ENCODE data around the gene PYDC2.
"Not testable (repeated sequence)": the region's sequence is repeated elsewhere in the genome, so short reads cannot be mapped to it uniquely, and the experiment has no call there.

Gene PYDC2

DNA sequence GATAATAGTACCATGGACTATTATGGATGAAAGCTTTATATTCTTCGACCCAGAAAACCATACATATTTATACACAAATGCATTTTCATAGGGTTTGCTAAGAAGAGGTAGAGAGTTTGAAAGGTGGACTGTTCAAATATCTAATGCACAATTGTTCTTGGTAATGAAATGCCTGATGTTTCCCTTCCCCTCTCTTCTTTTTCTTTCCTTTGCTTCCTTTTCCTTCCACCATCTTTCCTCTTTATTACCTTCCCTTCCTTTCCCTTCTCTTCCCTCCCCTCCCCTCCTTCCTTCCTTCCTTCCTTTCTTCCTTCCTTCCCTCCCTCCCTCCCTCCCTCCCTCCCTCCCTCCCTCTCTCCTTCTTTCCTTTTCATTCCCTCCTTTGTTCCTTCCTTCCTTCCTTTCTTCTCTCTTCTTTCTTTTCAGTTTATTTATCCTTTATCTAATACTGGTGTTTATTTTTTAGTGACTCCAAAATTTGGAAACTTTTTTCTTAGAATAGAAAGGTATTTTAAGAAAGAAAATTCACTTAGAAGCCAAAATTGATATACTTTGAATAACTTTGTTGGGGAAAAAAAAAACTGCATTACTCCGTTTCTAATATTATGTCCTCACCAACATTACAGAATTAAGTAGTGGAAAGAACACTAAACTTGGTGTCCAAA lies 22.7 kb upstream of the PYDC2 start:
- peaks cover 6% of the 10 kb centered on the region for H3K9me3 Mint-ChIP-seq
- H3K36me3 Mint-ChIP-seq (ENCODE audit: low read depth) = no peaks in the 10 kb centered on the region
- H3K4me1 Mint-ChIP-seq = no peaks in the 10 kb centered on the region

DNA sequence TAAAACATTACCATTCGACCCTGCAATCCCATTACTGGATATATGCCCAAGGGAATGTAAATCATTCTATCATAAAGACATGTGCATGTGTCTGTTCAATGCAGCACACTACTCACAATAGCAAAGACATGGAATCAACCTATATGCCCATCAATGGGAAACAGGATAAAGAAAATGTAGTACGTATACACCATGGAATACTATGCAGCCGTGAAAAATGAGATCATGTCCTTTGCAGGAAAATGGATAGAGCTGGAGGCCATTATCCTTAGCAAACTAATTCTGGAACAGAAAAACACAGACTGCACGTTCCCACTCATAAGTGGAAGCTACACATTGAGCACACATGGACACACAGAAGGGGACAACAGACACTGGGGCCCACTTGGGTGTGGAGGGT lies 20.4 kb upstream of the PYDC2 start:
- H3K9me3 Mint-ChIP-seq = peaks cover 6% of the 10 kb centered on the region

More for the DNA sequence above, 22.7 kb upstream of the PYDC2 start:
- no peak for ATAC-seq
- Mint-ChIP-seq H3K27ac (no peak overlapping the region), H3K4me3 (no peak overlapping the region), H3K27me3 (no peaks in the 10 kb centered on the region)
- DNase-seq = no peak

DNA sequence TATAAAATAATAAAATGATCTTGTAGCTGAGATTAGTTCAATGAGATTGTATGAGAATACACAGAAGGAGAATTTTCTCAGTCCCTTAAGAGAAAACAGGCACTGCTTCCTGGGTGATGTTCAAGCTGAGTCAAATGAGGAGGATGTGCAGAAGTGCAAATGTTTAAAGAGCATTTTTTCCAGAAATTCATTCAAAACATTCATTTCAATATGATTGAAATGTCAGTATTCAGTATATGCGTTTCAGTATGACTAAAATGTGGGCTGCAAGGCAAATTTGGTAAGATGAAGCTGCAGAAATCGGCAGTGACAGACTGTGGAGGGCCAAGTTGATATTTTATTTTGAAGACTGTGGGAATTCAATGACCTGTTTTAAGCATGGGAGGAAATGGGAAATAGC lies 19.3 kb upstream of the PYDC2 start:
- Mint-ChIP-seq H3K4me3 (no peak overlapping the region), H3K27me3 (no peaks in the 10 kb centered on the region), H3K36me3 (ENCODE audit: low read depth) (no peaks in the 10 kb centered on the region), H3K9me3 (peaks cover 6% of the 10 kb centered on the region), H3K4me1 (no peaks in the 10 kb centered on the region), H3K27ac (no peak overlapping the region)
- no peak for DNase-seq
- no peak for ATAC-seq

More for the DNA sequence above, 20.4 kb upstream of the PYDC2 start:
- Mint-ChIP-seq H3K27ac (no peak overlapping the region), H3K36me3 (ENCODE audit: low read depth) (no peaks in the 10 kb centered on the region), H3K4me1 (no peaks in the 10 kb centered on the region), H3K27me3 (no peaks in the 10 kb centered on the region), H3K4me3 (no peak overlapping the region)
- DNase-seq (no peak), ATAC-seq (no peak)

DNA sequence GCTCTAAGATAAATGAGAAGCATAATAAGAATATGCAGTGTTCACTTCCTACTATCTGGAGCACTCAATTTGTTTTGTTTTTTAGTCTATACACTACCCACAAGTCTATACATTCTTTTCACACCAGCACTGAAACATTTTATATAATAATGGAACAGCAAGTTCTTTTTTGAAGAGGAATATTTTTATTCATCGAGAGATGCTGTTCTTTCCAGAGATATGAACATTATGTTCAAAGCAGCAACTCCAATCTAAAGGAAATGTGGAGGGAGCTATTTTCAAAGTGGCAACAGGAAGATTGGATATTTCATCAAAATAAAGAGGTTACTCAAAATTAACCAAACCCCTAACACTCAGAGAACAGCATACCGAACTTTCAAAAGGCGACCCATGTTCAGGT lies 16.4 kb upstream of the PYDC2 start:
- Mint-ChIP-seq H3K4me1 (no peaks in the 10 kb centered on the region), H3K27ac (no peak overlapping the region), H3K9me3 (peaks cover 10% of the 10 kb centered on the region), H3K4me3 (no peak overlapping the region), H3K27me3 (no peaks in the 10 kb centered on the region), H3K36me3 (ENCODE audit: low read depth) (no peaks in the 10 kb centered on the region)
- no peak for ATAC-seq
- no peak for DNase-seq

DNA sequence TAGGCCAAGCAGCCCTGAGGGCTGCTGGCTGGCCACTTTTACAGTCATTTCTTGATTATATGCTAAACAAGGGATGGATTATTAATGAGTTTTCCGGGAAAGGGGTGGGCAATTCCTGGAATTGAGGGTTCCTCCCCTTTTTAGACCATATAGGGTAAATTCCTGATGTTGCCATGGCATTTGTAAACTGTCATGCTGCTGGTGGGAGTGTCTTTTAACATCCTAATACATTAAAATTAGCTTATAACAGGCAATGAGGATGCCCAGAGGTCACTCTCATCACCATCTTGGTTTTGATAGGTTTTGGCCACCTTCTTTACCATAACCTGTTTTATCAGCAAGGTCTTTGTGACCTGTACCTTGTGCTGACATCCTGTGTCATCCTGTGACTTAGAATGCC lies 11.7 kb upstream of the PYDC2 start:
- Mint-ChIP-seq H3K4me3 (no peak overlapping the region), H3K27ac (no peak overlapping the region), H3K27me3 (no peaks in the 10 kb centered on the region), H3K4me1 (no peaks in the 10 kb centered on the region), H3K36me3 (ENCODE audit: low read depth) (no peaks in the 10 kb centered on the region), H3K9me3 (peaks cover 12% of the 10 kb centered on the region)
- ATAC-seq (no peak), DNase-seq (no peak)

DNA sequence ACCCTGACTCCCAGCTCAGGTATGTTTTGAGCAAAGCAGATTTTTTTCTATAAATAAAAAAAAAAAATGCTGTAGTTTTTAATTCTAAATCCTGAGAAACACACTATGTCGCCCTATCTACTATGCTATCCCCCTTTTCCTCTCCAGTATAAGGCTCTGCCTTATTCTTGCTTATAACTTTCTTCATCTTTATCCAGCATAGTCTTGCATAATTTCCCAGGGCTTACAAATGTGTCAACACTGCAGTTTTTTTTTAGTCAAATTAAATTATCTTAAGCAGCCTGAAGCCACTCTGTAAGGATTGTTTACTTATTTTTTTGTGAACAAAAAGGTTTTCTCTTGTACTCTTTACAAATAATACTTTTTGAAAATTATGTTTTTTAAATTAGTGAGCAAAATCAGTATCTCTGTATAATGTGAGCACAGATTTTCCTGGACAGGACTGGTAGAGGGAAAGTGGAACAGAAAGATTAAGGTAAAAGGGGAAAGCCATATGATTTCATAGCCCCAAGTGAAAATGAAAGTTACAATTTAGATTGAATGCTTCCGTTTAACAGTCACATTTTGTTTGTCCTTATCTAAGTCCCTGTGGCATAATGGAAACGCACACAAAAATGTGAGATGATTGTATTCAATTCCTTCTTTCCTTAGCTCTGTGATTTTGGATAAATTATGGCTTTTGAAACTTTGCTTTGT lies 5.6 kb upstream of the PYDC2 start:
- ATAC-seq (no peak), DNase-seq (no peak)
- peaks cover 8% of the 10 kb centered on the region for H3K9me3 Mint-ChIP-seq
- H3K27me3 Mint-ChIP-seq = no peaks in the 10 kb centered on the region
- H3K36me3 Mint-ChIP-seq (ENCODE audit: low read depth) = no peaks in the 10 kb centered on the region
- H3K27ac Mint-ChIP-seq = no peak overlapping the region
- H3K4me1 Mint-ChIP-seq = no peaks in the 10 kb centered on the region
- no peak overlapping the region for H3K4me3 Mint-ChIP-seq

DNA sequence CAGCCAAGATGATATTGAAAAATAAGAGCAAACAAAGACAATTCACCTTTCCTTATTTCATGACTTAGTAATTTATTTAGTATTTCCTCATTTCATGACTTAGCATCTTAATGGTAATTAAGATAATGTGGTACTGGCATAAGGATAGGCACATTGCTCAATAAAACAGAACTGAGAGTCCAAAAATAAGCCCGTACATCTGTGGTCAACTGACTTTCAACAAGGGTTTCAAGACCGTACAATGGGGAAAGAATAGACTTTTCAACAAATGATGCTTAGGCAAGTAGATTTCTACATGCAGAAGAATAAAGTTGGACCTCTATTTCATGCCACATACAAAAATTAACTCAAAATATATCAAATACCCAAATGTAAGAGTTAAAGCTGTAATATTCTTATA lies 603 bp upstream of the PYDC2 start:
- DNase-seq = no peak
- Mint-ChIP-seq H3K9me3 (no peaks in the 10 kb centered on the region), H3K27me3 (no peaks in the 10 kb centered on the region), H3K27ac (no peak overlapping the region), H3K36me3 (ENCODE audit: low read depth) (no peaks in the 10 kb centered on the region), H3K4me3 (no peak overlapping the region), H3K4me1 (no peaks in the 10 kb centered on the region)
- ATAC-seq = no peak

DNA sequence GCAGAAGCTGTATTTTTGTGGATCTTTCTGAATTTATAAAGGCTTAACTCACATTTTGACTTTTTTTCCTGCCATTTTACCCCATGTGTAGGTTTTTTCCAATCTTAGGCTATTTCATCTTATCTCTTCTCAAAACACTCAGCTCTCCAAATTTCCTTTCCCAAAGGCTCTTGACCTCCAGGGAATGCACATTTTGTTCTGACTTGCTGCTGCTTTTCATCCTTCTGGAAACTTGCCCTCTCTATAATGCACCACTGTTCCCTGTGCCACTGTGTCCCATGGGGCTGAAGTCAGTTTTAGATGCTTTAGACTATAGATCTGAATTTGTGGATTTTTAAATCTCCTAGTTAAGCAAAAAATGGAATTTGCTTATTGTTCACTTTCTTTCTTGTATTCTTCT lies 9.1 kb downstream of the PYDC2 start:
- Mint-ChIP-seq H3K4me1 (no peaks in the 10 kb centered on the region), H3K27me3 (no peaks in the 10 kb centered on the region)

DNA sequence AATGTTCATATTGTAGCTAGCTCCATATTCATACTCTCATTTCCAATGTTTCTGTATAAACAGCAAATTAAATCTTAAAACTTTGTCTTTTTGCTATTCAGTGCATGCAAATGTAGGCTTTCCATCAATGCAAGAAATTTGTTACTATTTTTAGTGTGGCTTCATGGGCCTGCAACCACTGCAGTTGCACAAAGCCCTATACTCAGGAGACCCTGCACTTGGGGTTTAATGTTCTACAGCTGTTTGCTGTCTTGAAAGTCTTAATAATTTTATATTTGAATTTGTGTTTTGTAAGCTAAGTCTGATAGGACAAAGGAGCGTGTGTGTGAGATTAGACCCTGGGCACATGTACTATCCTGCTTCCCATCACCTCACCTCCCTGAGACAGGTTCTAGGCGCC lies 9.6 kb downstream of the PYDC2 start:
- Mint-ChIP-seq H3K36me3 (ENCODE audit: low read depth) (no peaks in the 10 kb centered on the region), H3K9me3 (no peaks in the 10 kb centered on the region), H3K4me1 (no peaks in the 10 kb centered on the region), H3K27me3 (no peaks in the 10 kb centered on the region), H3K4me3 (no peak overlapping the region), H3K27ac (no peak overlapping the region)
- ATAC-seq = no peak
- no peak for DNase-seq

More for the DNA sequence above, 9.1 kb downstream of the PYDC2 start:
- Mint-ChIP-seq H3K9me3 (no peaks in the 10 kb centered on the region), H3K4me3 (no peak overlapping the region), H3K27ac (no peak overlapping the region), H3K36me3 (ENCODE audit: low read depth) (no peaks in the 10 kb centered on the region)
- DNase-seq (no peak), ATAC-seq (no peak)

DNA sequence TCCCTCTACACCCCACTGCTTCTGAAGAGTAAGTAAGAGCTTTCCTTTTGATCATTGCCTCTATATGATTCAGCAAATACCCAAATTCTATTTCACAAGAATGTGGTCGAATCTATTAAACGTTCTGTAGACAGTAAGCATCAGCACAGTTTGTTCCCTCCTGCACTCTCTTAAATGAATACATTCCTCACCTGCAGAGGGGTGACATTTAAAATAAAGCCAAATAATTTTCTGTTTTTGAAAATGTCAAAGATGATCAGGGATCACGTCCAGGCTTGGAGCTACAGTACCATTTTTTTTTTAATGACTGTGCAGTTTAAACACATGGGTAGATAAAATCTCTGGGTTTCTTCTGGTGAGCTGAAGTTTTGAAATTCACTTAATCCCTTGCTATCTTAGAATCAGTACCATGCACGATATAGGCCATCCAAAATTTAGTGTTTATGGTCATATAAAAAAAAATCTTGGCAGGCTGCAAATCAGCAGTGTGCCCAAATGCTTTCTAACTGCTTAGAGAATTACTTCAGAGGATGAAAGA lies 12.8 kb downstream of the PYDC2 start:
- DNase-seq (no peak), ATAC-seq (no peak)
- H3K27me3 Mint-ChIP-seq = no peaks in the 10 kb centered on the region
- H3K36me3 Mint-ChIP-seq (ENCODE audit: low read depth) = no peaks in the 10 kb centered on the region
- no peaks in the 10 kb centered on the region for H3K4me1 Mint-ChIP-seq
- H3K27ac Mint-ChIP-seq = no peak overlapping the region
- no peak overlapping the region for H3K4me3 Mint-ChIP-seq
- H3K9me3 Mint-ChIP-seq = no peaks in the 10 kb centered on the region

DNA sequence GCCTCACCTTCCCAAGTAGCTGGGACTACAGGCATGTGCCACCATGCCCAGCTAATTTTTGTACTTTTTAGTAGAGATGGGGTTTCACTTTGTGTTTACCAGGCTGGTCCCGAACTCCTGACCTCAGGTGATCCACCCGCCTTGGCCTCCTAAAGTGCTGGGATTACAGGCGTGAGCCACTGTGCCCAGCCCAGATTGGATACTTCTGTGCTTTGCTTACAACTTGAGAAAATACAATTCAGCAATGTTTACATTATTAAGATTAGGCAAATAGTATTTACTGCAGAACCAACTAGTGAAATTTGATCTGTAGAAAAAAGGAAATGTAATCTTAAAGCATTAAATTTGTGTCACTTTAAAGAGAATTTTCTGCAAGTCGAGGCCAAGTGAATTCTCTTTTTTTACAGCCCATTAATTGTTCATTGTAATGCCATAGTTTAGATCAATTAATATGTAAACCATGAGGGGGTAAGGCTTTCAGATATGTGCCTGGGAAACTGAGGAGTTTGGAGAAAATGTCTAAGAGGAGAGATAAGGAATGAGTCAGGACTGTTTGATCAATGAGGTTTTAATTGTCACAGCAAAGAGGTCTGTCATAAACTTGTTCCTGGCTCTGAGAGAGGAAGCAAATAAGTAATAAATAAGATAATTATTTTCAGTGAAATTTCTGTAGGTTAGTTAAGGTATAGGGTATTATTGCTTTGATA lies 15.3 kb downstream of the PYDC2 start:
- no peaks in the 10 kb centered on the region for H3K27me3 Mint-ChIP-seq
- no peaks in the 10 kb centered on the region for H3K36me3 Mint-ChIP-seq (ENCODE audit: low read depth)
- no peak for DNase-seq
- H3K27ac Mint-ChIP-seq = no peak overlapping the region
- no peak for ATAC-seq
- no peaks in the 10 kb centered on the region for H3K4me1 Mint-ChIP-seq
- peaks cover 12% of the 10 kb centered on the region for H3K9me3 Mint-ChIP-seq
- no peak overlapping the region for H3K4me3 Mint-ChIP-seq

DNA sequence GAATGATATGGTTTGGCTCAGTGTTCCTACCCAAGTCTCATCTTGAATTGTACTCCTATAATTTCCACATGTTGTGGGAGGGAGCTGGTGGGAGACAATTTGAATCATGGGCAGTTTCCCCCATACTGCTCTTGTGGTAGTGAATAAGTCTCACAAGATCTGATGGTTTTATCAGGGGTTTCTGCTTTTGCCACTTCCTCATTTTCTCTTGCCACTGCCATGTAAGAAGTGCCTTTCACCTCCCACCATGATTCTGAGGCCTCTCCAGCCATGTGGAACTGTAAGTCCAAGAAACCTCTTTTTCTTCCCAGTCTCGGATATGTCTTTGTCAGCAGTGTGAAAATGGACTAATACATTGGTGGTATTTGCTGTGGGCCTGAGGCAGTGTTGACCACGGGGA lies 23.0 kb downstream of the PYDC2 start:
- ATAC-seq; H3K4me3 Mint-ChIP-seq; H3K36me3 Mint-ChIP-seq (ENCODE audit: low read depth); DNase-seq; H3K27me3 Mint-ChIP-seq; H3K27ac Mint-ChIP-seq; H3K4me1 Mint-ChIP-seq: not testable (repeated sequence)
- peaks cover 16% of the 10 kb centered on the region for H3K9me3 Mint-ChIP-seq

DNA sequence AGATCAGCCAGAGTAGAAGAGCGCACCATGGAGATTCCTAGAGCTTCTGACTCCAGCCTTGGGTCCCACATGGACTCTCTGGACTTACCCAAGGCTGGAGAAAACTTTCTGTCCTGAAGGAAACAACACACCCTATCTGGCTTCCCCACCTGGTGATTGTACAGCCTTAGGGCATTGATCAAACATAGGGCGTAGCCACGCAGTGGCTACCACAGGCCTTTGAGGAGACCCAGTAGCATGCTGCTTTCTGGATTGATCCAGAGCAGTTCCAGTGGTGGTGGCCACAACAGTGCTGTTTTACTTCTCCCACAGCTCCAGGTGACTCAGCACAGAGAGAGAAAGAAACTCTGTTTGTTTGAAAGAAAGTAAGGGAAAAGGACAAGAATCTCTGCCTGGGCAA lies 23.5 kb downstream of the PYDC2 start:
- no peak overlapping the region for H3K27ac Mint-ChIP-seq
- H3K27me3 Mint-ChIP-seq = no peaks in the 10 kb centered on the region
- no peaks in the 10 kb centered on the region for H3K4me1 Mint-ChIP-seq
- no peak for ATAC-seq
- no peak for DNase-seq
- H3K9me3 Mint-ChIP-seq = peaks cover 13% of the 10 kb centered on the region
- H3K36me3 Mint-ChIP-seq (ENCODE audit: low read depth) = no peaks in the 10 kb centered on the region
- no peak overlapping the region for H3K4me3 Mint-ChIP-seq

DNA sequence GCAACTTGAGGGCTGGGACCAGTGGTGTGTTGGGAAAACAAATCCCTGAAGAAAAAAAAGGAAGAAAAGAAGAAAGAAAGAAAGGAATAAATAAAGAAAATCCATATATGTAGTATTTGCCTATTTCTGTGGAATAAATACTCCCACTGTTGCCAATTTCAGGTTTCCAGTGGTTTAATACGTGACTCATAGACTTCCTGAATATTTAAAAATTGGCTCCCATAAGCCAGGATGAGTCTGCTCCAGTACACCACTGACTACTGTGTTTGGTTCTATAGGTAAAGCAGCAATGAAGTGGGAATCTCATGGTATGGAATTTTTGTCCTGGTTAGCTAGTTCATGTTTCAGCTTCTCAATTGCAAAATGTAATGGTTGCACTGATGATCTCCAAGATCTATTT lies 31.6 kb downstream of the PYDC2 start:
- Mint-ChIP-seq H3K4me1 (no peaks in the 10 kb centered on the region), H3K36me3 (ENCODE audit: low read depth) (no peaks in the 10 kb centered on the region), H3K27me3 (no peaks in the 10 kb centered on the region), H3K27ac (no peak overlapping the region), H3K4me3 (no peak overlapping the region), H3K9me3 (no peaks in the 10 kb centered on the region)
- DNase-seq = no peak
- no peak for ATAC-seq

DNA sequence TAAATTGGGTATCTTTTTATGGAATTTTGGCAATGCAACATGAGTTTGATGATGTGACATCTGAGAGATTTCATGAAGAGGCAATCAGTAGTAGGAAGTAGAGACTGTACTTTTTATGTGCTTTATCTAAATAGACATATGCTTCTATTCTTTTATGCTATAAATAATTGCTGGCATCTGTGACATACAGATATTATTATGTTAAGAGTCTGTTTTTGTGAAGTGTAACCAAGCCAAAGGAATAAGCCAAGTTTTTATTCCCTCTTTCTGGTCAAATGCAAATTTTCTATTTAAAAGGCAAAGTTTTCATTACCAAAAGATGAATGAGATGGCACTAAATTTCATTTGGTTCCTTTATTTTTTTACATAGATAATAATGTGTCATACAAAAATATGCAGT lies 32.4 kb downstream of the PYDC2 start:
- no peaks in the 10 kb centered on the region for H3K36me3 Mint-ChIP-seq (ENCODE audit: low read depth)
- no peaks in the 10 kb centered on the region for H3K27me3 Mint-ChIP-seq
- H3K27ac Mint-ChIP-seq = no peak overlapping the region
- no peak overlapping the region for H3K4me3 Mint-ChIP-seq
- no peaks in the 10 kb centered on the region for H3K9me3 Mint-ChIP-seq
- H3K4me1 Mint-ChIP-seq = no peaks in the 10 kb centered on the region
- ATAC-seq (no peak), DNase-seq (no peak)
